ENCODE measurements around the gene FAM107B.
"Not testable (repeated sequence)": the region's sequence is repeated elsewhere in the genome, so short reads cannot be mapped to it uniquely, and the experiment has no call there.

FAM107B gene

DNA sequence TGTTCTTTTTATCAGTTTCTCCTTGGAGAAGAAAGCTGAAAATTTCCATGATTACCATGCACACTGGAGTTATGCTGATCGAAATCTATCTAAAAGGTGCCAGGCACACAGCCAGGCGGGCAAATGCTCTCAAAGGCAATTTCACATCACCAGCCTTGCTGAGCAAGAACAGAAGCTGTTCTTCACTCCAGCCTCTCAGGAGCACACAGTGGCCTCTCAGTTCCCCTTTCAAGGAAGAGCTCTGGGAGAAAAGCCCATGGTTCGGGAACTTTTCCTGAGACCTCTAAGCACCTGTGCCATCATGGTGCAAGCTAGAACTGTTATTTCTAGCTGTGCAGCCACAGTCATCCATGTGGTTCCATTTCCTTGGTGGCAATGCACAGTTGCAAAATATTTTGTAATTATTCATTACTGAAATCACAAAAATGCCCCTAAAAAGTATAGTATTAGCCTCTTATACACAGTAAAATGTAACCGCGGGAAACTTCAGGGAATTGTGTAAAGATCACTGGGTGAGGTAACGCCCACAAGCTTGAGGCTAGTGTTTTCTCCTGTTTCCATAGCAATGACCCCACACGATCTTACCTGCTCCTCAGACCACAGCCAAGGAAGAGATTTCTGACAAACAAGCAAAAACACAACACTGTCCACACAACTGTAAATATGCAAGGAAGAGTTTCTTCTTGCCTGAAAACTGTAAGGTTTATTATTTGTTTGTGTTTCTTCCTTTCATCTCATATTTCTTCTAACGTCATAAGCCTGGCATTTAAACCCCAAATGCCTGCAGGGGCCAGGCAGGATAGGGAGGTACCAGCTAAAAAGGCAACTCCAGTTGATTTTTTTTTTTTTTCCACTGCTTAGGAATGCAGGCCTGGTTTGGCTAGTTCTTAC is 121.2 kb downstream of the FAM107B start:
- TF ChIP-seq SPI1 (IDR thresholded peaks at IDR 0.05; ENCODE audit: low read depth, low read length) (peak; percentile 89), POLR2AphosphoS5 (IDR thresholded peaks at IDR 0.05; ENCODE audit: low read depth, low read length) (no peak)

GRCh38 chr10:14652816-14653215 is 121.9 kb downstream of the FAM107B start:
- no peak for DNase-seq (ENCODE audit: insufficient read length, low spot score)
- peak; percentile 23 for FAIRE-seq
- TF ChIP-seq TAF1 (IDR thresholded peaks at IDR 0.05; ENCODE audit: low read depth, low read length) (no peak), POU2F2 (IDR thresholded peaks at IDR 0.05; ENCODE audit: low read depth, low read length) (no peak), POLR2AphosphoS5 (IDR thresholded peaks at IDR 0.05; ENCODE audit: low read depth, low read length) (no peak), SPI1 (IDR thresholded peaks at IDR 0.05; ENCODE audit: low read depth, low read length) (no peak), POLR2A (IDR thresholded peaks at IDR 0.05; ENCODE audit: low read depth, low read length) (no peak), PAX5 (IDR thresholded peaks at IDR 0.05; ENCODE audit: insufficient read depth, low read length, severe bottlenecking) (no peak)

More for the DNA sequence above, 121.2 kb downstream of the FAM107B start:
- DNase-seq (ENCODE audit: insufficient read length, low spot score), result no peak
- peak; percentile 57 for FAIRE-seq

GRCh38 chr10:14652067-14652466 is 122.6 kb downstream of the FAM107B start:
- DNase-seq (ENCODE audit: insufficient read length, low spot score), result no peak
- no peak for TF ChIP-seq POLR2A (IDR thresholded peaks at IDR 0.05; ENCODE audit: low read depth, low read length)
- TF ChIP-seq PAX5 (IDR thresholded peaks at IDR 0.05; ENCODE audit: insufficient read depth, low read length, severe bottlenecking), result no peak
- no peak for TF ChIP-seq POLR2AphosphoS5 (IDR thresholded peaks at IDR 0.05; ENCODE audit: low read depth, low read length)
- no peak for TF ChIP-seq TAF1 (IDR thresholded peaks at IDR 0.05; ENCODE audit: low read depth, low read length)
- no peak for TF ChIP-seq SPI1 (IDR thresholded peaks at IDR 0.05; ENCODE audit: low read depth, low read length)
- no peak for TF ChIP-seq POU2F2 (IDR thresholded peaks at IDR 0.05; ENCODE audit: low read depth, low read length)
- FAIRE-seq, result no peak

- FAIRE-seq, result no peak
These were observed 125.0 kb downstream of the FAM107B start for GRCh38 chr10:14649739-14650138.

DNA sequence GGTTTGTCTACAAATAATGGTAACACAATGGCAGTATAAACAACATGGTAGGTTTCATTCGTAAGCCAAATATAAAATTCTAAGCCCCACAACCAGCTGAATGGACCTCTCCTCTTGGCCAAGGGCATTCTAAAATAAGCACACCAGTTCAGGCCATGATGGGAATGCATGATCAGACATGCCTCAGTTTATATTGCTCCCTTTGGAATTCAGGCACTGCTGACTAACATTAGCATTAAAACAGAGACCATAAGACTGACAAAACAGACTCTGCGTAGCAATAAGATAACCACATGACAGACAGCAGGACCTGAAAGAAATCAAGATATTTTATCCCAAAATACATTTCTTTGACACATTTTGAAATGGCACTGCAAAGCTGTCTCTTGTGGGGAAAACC is 125.8 kb downstream of the FAM107B start:
- FAIRE-seq (no peak), DNase-seq (ENCODE audit: insufficient read length, low spot score) (no peak)
- TF ChIP-seq POLR2A (IDR thresholded peaks at IDR 0.05; ENCODE audit: low read depth, low read length) (no peak), SPI1 (IDR thresholded peaks at IDR 0.05; ENCODE audit: low read depth, low read length) (no peak), POLR2AphosphoS5 (IDR thresholded peaks at IDR 0.05; ENCODE audit: low read depth, low read length) (no peak), PAX5 (IDR thresholded peaks at IDR 0.05; ENCODE audit: insufficient read depth, low read length, severe bottlenecking) (no peak), TAF1 (IDR thresholded peaks at IDR 0.05; ENCODE audit: low read depth, low read length) (no peak), POU2F2 (IDR thresholded peaks at IDR 0.05; ENCODE audit: low read depth, low read length) (no peak)

More at GRCh38 chr10:14649739-14650138, 125.0 kb downstream of the FAM107B start:
- TF ChIP-seq SPI1 (IDR thresholded peaks at IDR 0.05; ENCODE audit: low read depth, low read length), result no peak
- TF ChIP-seq TAF1 (IDR thresholded peaks at IDR 0.05; ENCODE audit: low read depth, low read length), result no peak
- no peak for TF ChIP-seq PAX5 (IDR thresholded peaks at IDR 0.05; ENCODE audit: insufficient read depth, low read length, severe bottlenecking)
- no peak for TF ChIP-seq POLR2A (IDR thresholded peaks at IDR 0.05; ENCODE audit: low read depth, low read length)
- TF ChIP-seq POLR2AphosphoS5 (IDR thresholded peaks at IDR 0.05; ENCODE audit: low read depth, low read length), result no peak
- no peak for TF ChIP-seq POU2F2 (IDR thresholded peaks at IDR 0.05; ENCODE audit: low read depth, low read length)
- no peak for DNase-seq (ENCODE audit: insufficient read length, low spot score)

- TF ChIP-seq SPI1 (IDR thresholded peaks at IDR 0.05; ENCODE audit: low read depth, low read length), result peak; percentile 86
- 0 out of 2 replicates have a peak, but pooled peaks have one; percentile 22 for TF ChIP-seq TAF1 (IDR thresholded peaks at IDR 0.05; ENCODE audit: low read depth, low read length)
- TF ChIP-seq POLR2AphosphoS5 (IDR thresholded peaks at IDR 0.05; ENCODE audit: low read depth, low read length), result no peak
- peak; percentile 33 for TF ChIP-seq PAX5 (IDR thresholded peaks at IDR 0.05; ENCODE audit: insufficient read depth, low read length, severe bottlenecking)
- DNase-seq (ENCODE audit: insufficient read length, low spot score) (peak; percentile 49), FAIRE-seq (peak; percentile 87)
These were observed 126.5 kb downstream of the FAM107B start for GRCh38 chr10:14648005-14648765.

DNA sequence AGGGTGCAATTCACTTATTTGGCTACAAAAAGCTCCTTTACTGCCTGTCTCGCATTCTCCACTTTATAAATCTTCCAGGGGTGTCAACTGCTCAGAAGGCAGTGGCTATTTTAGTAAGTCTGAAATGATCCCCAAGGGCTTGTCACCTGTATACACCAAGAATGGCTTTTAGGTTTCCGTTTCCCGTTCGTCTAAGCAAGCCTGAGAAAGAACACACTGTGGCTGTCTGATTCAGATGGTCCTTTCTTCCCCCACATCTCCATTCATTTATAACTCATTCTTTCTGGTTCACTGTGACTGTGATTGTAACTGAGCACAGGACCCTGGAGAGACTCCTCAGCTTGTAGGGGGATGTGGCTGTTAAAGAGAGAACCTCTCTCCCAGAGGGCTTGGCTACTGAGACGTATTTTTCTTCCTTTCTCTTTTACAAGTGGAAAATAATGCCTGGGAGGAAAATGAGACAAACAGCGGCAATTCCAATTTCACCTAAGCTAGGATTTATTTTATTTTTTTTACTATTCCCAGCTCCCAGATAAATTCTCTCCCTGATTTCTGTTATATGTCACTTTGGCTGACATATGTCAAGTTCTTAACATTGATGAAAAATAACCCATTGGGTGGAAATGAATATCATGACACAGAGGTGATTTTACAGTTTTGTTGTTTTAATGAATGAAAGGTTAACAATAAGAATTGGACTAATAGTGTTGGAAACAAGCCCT is 129.3 kb downstream of the FAM107B start:
- FAIRE-seq (peak; percentile 94), DNase-seq (ENCODE audit: insufficient read length, low spot score) (no peak)
- TF ChIP-seq PAX5 (IDR thresholded peaks at IDR 0.05; ENCODE audit: insufficient read depth, low read length, severe bottlenecking), result no peak
- TF ChIP-seq SPI1 (IDR thresholded peaks at IDR 0.05; ENCODE audit: low read depth, low read length), result no peak

- FAIRE-seq (no peak), DNase-seq (ENCODE audit: insufficient read length, low spot score) (no peak)
- TF ChIP-seq POU2F2 (IDR thresholded peaks at IDR 0.05; ENCODE audit: low read depth, low read length) (no peak), POLR2A (IDR thresholded peaks at IDR 0.05; ENCODE audit: low read depth, low read length) (no peak), SPI1 (IDR thresholded peaks at IDR 0.05; ENCODE audit: low read depth, low read length) (no peak), TAF1 (IDR thresholded peaks at IDR 0.05; ENCODE audit: low read depth, low read length) (no peak), POLR2AphosphoS5 (IDR thresholded peaks at IDR 0.05; ENCODE audit: low read depth, low read length) (no peak), PAX5 (IDR thresholded peaks at IDR 0.05; ENCODE audit: insufficient read depth, low read length, severe bottlenecking) (no peak)
These were observed 135.1 kb downstream of the FAM107B start for GRCh38 chr10:14639637-14640036.

DNA sequence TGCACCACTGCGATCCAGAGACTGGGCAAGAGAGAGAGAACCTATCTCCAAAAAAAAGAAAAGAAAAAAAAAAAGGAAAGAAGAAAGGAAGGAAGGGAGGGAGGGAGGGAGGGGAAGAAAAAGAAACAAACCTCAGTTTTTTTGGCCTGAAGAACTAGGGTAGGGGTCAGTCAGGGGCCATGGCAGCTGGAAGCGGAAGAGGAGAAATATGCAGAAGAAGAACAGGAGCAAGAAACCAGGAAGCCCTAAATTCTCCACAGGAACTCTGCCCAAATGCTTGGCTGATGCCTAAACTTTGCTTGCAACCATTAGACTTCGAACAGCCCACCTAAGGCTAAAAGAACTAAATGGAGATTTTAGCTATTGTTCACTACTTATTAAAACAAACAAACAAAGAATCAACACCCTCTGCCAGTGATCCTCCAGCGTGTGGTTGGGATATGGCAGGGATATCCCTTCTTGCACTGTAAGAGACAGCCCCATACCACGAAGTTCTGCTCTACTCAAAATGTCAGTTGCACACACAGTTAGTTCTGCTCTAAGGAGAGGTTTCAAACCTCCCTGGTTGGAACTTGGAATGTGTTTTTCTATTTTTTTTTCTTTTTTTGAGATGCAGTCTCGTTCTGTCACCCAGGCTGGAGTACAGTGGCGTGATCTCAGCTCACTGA is 139.5 kb downstream of the FAM107B start:
- FAIRE-seq (no peak), DNase-seq (ENCODE audit: insufficient read length, low spot score) (no peak)
- TF ChIP-seq POLR2AphosphoS5 (IDR thresholded peaks at IDR 0.05; ENCODE audit: low read depth, low read length) (no peak), SPI1 (IDR thresholded peaks at IDR 0.05; ENCODE audit: low read depth, low read length) (no peak), TAF1 (IDR thresholded peaks at IDR 0.05; ENCODE audit: low read depth, low read length) (no peak), PAX5 (IDR thresholded peaks at IDR 0.05; ENCODE audit: insufficient read depth, low read length, severe bottlenecking) (no peak), POLR2A (IDR thresholded peaks at IDR 0.05; ENCODE audit: low read depth, low read length) (no peak), POU2F2 (IDR thresholded peaks at IDR 0.05; ENCODE audit: low read depth, low read length) (no peak)

DNA sequence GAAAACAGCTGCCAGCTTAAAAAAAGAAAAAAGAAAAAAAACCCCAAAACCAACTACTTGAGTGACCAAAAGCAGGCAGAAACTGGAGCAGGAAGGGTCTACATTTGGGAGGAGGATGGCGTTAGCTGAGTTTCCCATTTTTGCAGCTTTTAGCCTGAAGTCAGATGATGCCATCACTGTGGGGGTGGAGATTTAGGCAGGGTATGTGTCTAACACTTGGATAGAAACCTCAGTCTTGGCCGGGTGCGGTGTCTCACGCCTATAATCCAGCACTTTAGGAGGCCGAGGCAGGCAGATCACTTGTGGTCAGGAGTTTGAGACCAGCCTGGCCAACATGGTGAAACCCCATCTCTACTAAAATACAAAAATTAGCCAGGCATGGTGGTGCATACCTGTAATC is 140.1 kb downstream of the FAM107B start:
- DNase-seq (ENCODE audit: insufficient read length, low spot score); FAIRE-seq: not testable (repeated sequence)
